HepG2 (cell line): ENCODE results near the gene TMC8. TPM values are rescaled to one million over a fixed set of nuclear protein-coding genes. Genes with fewer than 3 reads are reported as not detected.

Source experiments
- ATAC-seq: fragments of 200-7000 bp; cut with Tn5 transposase; 3 replicates; pipeline ENCODE4 v1.9.1; 2020; ENCODE audit warnings: mild to moderate bottlenecking, moderate library complexity
- BruUV-seq: library from RNA; stranded (reverse); fragments of 400-500 nt; replicated peaks from 2 replicates; lab custom pipeline; 2021; lab: Mats Ljungman, UMichigan
- CTCF ChIA-PET: fragments of 300-600 bp; formaldehyde crosslinking; extraction: SDS; loops from one replicate; lab custom pipeline; 2021; ENCODE audit warnings: low total read pairs, inconsistent platforms, low intra/inter-chr PET ratio; lab: Yijun Ruan, JAX
- POLR2A ChIA-PET: fragments of 350-600 bp; sonication (Branson Sonifier 250); formaldehyde crosslinking; loops from one replicate; lab custom pipeline; 2020; ENCODE audit warnings: antibody characterized with exemption, inconsistent platforms; lab: Yijun Ruan, JAX
- DNase-seq: peaks from one replicate; pipeline ENCODE4 v3.0.0-alpha.2; 2015; ENCODE audit warnings: low spot score
- FAIRE-seq: peaks from 3 replicates; lab custom pipeline; 2011; peaks lifted over from hg19 to GRCh38; lab: Jason Lieb, UNC
- H2AFZ ChIP-seq: one replicate; pipeline ENCODE4 v1.6.1; 2011; ENCODE audit warnings: low read length, inconsistent platforms
- H3K27ac ChIP-seq: fragments of 300-600 bp; 3 replicates; pipeline ENCODE4 v1.8.0; 2011; ENCODE audit warnings: mixed run types, mild to moderate bottlenecking, mixed read lengths, low read length, inconsistent platforms; ENCODE audit not compliant: insufficient read depth; ENCODE audit errors: extremely low read length
- H3K27me3 ChIP-seq, 2 experiments: fragments of 200-600 bp in 1 of 2; 2 replicates in 1 of 2; 3 replicates in 1 of 2; pipeline versions ENCODE4 v1.6.0 to v1.8.0; 2011; ENCODE audit warnings: low read length in 2 of 2, mild to moderate bottlenecking in 2 of 2, moderate library complexity in 2 of 2, inconsistent platforms in 1 of 2; ENCODE audit not compliant: insufficient read depth in 2 of 2, control insufficient read depth in 1 of 2
- H3K36me3 ChIP-seq, 2 experiments: fragments of 200-600 bp in 1 of 2; replicated peaks in 1 of 2; 2 replicates in 1 of 2; 3 replicates in 1 of 2; pipeline versions ENCODE4 v1.5.1 to v1.8.0; 2011; ENCODE audit warnings: low read length in 2 of 2, inconsistent platforms in 1 of 2; ENCODE audit not compliant: insufficient read depth in 2 of 2, control insufficient read depth in 1 of 2
- H3K4me1 ChIP-seq: 2 replicates; pipeline ENCODE4 v1.5.1; 2012; ENCODE audit warnings: low read length, inconsistent platforms; ENCODE audit not compliant: insufficient read depth
- H3K4me2 ChIP-seq: 2 replicates; pipeline ENCODE4 v1.6.0; 2011; ENCODE audit warnings: low read depth, low read length, inconsistent platforms
- H3K4me3 ChIP-seq, 3 experiments: fragments of 200-600 bp in 1 of 3; sonication (generic), shearing (Covaris generic) in 1 of 3; replicated peaks in 1 of 3; 2 replicates each; pipeline ENCODE4 v1.5.1; 2011 to 2016; ENCODE audit warnings: low read length in 3 of 3, inconsistent platforms in 2 of 3, low read depth in 2 of 3, mild to moderate bottlenecking in 2 of 3, control low read depth in 1 of 3, mixed read lengths in 1 of 3; ENCODE audit not compliant: insufficient read depth in 1 of 3
- H3K79me2 ChIP-seq: one replicate; pipeline ENCODE4 v1.6.1; 2011; ENCODE audit warnings: low read length, inconsistent platforms; ENCODE audit not compliant: insufficient read depth
- H3K9ac ChIP-seq: 2 replicates; pipeline ENCODE4 v1.6.0; 2011; ENCODE audit warnings: mild to moderate bottlenecking, low read depth, low read length, inconsistent platforms; ENCODE audit not compliant: insufficient read depth
- H3K9me3 ChIP-seq: 2 replicates; pipeline ENCODE4 v1.5.1; 2012; ENCODE audit warnings: mild to moderate bottlenecking, low read length
- H4K20me1 ChIP-seq: 2 replicates; pipeline ENCODE4 v1.6.0; 2011; ENCODE audit warnings: inconsistent platforms, mild to moderate bottlenecking, low read length, moderate library complexity; ENCODE audit not compliant: insufficient read depth
- AGO1 ChIP-seq: fragments of 200-400 bp; formaldehyde crosslinking; IDR thresholded peaks from 2 replicates; pipeline ENCODE4 v1.6.1; 2017; ENCODE audit warnings: mild to moderate bottlenecking, low read depth, low read length, moderate library complexity; ENCODE audit not compliant: poor library complexity, severe bottlenecking
- GATAD2A ChIP-seq: IDR thresholded peaks from 2 replicates; pipeline ENCODE4 v1.6.1; 2016
- NCOR1 ChIP-seq: fragments of 200-600 bp; sonication (generic); IDR thresholded peaks from 2 replicates; pipeline ENCODE4 v1.7.0; 2017; ENCODE audit warnings: antibody characterized with exemption, low read length, borderline replicate concordance
- TSC22D2 ChIP-seq: sonication (generic); formaldehyde crosslinking; IDR thresholded peaks from 2 replicates; pipeline ENCODE4 v1.5.1; 2020; ENCODE audit warnings: missing genetic modification reagents, mild to moderate bottlenecking, borderline replicate concordance
- ZNF136 ChIP-seq: sonication (generic); formaldehyde crosslinking; IDR thresholded peaks from 2 replicates; pipeline ENCODE4 v1.8.1; 2022; ENCODE audit warnings: low read depth, mild to moderate bottlenecking, moderate library complexity, missing genetic modification reagents
- ZNF33B ChIP-seq: sonication (generic); formaldehyde crosslinking; IDR thresholded peaks from 2 replicates; pipeline ENCODE4 v1.5.1; 2020; ENCODE audit warnings: mild to moderate bottlenecking, missing genetic modification reagents
- WGBS: methylation state at CpG from one replicate; pipeline ENCODE4 v1.1.6; 2017; ENCODE audit warnings: low lambda C conversion rate; 5-methylcytosine and 5-hydroxymethylcytosine counted together
- in situ Hi-C: cut with HindIII; loops from 2 replicates; pipeline ENCODE4 v1.10.0; 2017; ENCODE audit warnings: low pct_unique_long_range_greater_than_20kb; ENCODE audit not compliant: extremely low pct_ligation_motif_present
- intact Hi-C: fragments of 100-400 bp; cut with micrococcal nuclease; formaldehyde crosslinking; loops from one replicate; pipeline ENCODE4 v1.10.0; 2022; ENCODE audit not compliant: unreplicated experiment
- polyA plus RNA-seq, 8 experiments: library from polyadenylated mRNA; depleted of rRNA in 3 of 8; stranded (reverse) in 7 of 8; unstranded in 1 of 8; fragments of >200 nt; fragmentation: Illumina TruSeq in 4 of 8; extraction: Trizol in 4 of 8; gene quantifications; 2 replicates each; pipeline versions ENCODE4 v1.2.1 to v1.2.3, GENCODE V29; 2011 to 2016; ENCODE audit warnings: low read depth in 4 of 8, missing spikeins in 1 of 8, mixed read lengths in 1 of 8; ENCODE audit not compliant: insufficient read depth in 1 of 8
- total RNA-seq, 5 experiments: library from RNA; depleted of rRNA; stranded (reverse); fragments of >200 nt; fragmentation: Illumina TruSeq; extraction: Trizol; gene quantifications; 2 replicates each; pipeline ENCODE4 v1.2.3, GENCODE V29; 2016; ENCODE audit warnings: low read depth in 1 of 5
- TF ChIP-seq, protein P1 (sequence below): sonication (generic); formaldehyde crosslinking; IDR thresholded peaks from 2 replicates; pipeline ENCODE4 v1.4.0; 2020; ENCODE audit warnings: missing genetic modification reagents
- TF ChIP-seq, protein P2 (sequence below): sonication (generic); formaldehyde crosslinking; conservative IDR thresholded peaks from 2 replicates; pipeline ENCODE4 v1.8.0; 2022; ENCODE audit warnings: mild to moderate bottlenecking, moderate library complexity, missing genetic modification reagents
- TF ChIP-seq, protein P3 (sequence below): sonication (generic); formaldehyde crosslinking; IDR thresholded peaks from 2 replicates; pipeline ENCODE4 v1.5.1; 2020; ENCODE audit warnings: mild to moderate bottlenecking, moderate library complexity, missing genetic modification reagents
- TF ChIP-seq, protein P4 (sequence below): sonication (generic); formaldehyde crosslinking; IDR thresholded peaks from 2 replicates; pipeline ENCODE4 v1.8.0; 2022; ENCODE audit warnings: mild to moderate bottlenecking, missing genetic modification reagents, moderate library complexity

TMC8 gene
- total and polyA plus RNA-seq, 2 of the 13 experiments (the other 11 are each of a cell fraction or from before 2014, with no cell fraction given): 0.53 to 7.8 TPM

DNA sequence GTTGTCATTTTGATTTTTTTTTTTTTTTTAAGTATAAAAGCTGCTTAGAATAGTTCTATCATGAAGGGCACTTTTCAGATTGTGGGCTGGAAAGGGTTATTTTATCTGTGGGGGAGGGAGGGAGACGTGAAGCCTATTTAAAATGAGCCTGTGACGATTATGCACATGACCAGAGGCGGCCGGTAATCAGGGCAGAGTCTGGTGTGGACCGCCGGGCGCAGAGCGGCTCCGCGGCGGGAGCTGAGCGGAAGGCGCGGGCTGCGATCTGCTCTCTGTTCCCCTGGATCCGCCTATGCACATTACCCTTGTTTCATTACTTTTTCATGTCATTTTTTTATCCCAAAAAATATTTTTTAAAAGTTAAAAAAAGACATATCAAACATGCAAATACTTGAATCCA, 25.5 kb upstream of the TMC8 start:
- ChIA-PET POLR2A (interaction anchor here (1.0 kb wide), 1 partner anchor 82 kb away, joined by 4 read pairs; the partner anchor contains the start of genes AFMID and TK1), CTCF (no interaction called here)
- no peak for TF ChIP-seq TSC22D2 (CRISPR knock-in tag)
- TF ChIP-seq, protein P1, sequence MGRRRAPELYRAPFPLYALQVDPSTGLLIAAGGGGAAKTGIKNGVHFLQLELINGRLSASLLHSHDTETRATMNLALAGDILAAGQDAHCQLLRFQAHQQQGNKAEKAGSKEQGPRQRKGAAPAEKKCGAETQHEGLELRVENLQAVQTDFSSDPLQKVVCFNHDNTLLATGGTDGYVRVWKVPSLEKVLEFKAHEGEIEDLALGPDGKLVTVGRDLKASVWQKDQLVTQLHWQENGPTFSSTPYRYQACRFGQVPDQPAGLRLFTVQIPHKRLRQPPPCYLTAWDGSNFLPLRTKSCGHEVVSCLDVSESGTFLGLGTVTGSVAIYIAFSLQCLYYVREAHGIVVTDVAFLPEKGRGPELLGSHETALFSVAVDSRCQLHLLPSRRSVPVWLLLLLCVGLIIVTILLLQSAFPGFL (CRISPR knock-in tag): no peak
- TF ChIP-seq AGO1: peak; percentile 27
- no peaks in the 10 kb centered on the region for H4K20me1 ChIP-seq
- no TSS peak for BruUV-seq
- H3K27me3 ChIP-seq: no peaks in the 10 kb centered on the region
- H2AFZ ChIP-seq: no peak overlapping the region
- H3K4me3 ChIP-seq: no peak overlapping the region; a peak in 1 of 6 replicates
- WGBS: 95% methylated on average over 16 of the region's 16 CpGs
- H3K79me2 ChIP-seq: no peaks in the 10 kb centered on the region
- ATAC-seq (no peak), FAIRE-seq (no peak), DNase-seq (no peak)
- intact Hi-C loops (no loop called here), in situ Hi-C loops (no loop called here)
- H3K27ac ChIP-seq: peak overlapping the region; percentile 52
- H3K36me3 ChIP-seq: peaks cover 5 to 24% of the 10 kb centered on the region in 2 experiments; a peak in 4 of 5 replicates
- H3K9ac ChIP-seq: no peak overlapping the region
- H3K4me1 ChIP-seq: peaks cover 39% of the 10 kb centered on the region
- H3K4me2 ChIP-seq: peak overlapping the region; percentile 58; the same call in 1 of the 2 replicates
- peaks cover 7% of the 10 kb centered on the region; the same call in 1 of the 2 replicates for H3K9me3 ChIP-seq

DNA sequence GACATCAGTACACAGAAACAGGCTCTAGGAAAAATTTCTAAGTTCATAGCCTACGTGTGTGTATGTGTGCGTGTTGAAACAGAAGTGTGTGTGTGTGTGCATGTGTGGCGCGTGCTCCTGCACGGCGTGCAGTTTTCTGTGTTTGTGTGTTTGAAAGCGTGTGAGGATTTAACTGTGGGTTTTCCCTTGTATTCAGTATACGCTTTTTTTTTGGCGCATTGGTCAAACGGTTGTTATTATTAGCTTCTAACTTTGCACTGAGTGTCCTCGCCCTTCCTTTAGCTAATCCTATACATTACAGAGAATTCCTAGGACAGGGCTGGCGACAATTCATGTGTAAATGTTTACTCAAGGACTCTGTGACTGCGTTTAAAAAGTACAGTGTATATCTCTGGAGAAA, 25.0 kb upstream of the TMC8 start:
- peak; percentile 83 for ATAC-seq
- no TSS peak for BruUV-seq
- CTCF ChIA-PET: no interaction called here
- TF ChIP-seq, protein P2, sequence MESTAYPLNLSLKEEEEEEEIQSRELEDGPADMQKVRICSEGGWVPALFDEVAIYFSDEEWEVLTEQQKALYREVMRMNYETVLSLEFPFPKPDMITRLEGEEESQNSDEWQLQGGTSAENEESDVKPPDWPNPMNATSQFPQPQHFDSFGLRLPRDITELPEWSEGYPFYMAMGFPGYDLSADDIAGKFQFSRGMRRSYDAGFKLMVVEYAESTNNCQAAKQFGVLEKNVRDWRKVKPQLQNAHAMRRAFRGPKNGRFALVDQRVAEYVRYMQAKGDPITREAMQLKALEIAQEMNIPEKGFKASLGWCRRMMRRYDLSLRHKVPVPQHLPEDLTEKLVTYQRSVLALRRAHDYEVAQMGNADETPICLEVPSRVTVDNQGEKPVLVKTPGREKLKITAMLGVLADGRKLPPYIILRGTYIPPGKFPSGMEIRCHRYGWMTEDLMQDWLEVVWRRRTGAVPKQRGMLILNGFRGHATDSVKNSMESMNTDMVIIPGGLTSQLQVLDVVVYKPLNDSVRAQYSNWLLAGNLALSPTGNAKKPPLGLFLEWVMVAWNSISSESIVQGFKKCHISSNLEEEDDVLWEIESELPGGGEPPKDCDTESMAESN: 0 out of 2 replicates have a peak, but pooled peaks have one; percentile 30
- TF ChIP-seq ZNF136 (CRISPR knock-in tag): no peak
- no peak for TF ChIP-seq ZNF33B (CRISPR knock-in tag)
- TF ChIP-seq NCOR1: peak; percentile 27; the same call in 1 of the 2 replicates
- TF ChIP-seq, protein P3, sequence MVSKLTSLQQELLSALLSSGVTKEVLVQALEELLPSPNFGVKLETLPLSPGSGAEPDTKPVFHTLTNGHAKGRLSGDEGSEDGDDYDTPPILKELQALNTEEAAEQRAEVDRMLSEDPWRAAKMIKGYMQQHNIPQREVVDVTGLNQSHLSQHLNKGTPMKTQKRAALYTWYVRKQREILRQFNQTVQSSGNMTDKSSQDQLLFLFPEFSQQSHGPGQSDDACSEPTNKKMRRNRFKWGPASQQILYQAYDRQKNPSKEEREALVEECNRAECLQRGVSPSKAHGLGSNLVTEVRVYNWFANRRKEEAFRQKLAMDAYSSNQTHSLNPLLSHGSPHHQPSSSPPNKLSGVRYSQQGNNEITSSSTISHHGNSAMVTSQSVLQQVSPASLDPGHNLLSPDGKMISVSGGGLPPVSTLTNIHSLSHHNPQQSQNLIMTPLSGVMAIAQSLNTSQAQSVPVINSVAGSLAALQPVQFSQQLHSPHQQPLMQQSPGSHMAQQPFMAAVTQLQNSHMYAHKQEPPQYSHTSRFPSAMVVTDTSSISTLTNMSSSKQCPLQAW: 0 out of 2 replicates have a peak, but pooled peaks have one; percentile 21
- TF ChIP-seq, protein P4, sequence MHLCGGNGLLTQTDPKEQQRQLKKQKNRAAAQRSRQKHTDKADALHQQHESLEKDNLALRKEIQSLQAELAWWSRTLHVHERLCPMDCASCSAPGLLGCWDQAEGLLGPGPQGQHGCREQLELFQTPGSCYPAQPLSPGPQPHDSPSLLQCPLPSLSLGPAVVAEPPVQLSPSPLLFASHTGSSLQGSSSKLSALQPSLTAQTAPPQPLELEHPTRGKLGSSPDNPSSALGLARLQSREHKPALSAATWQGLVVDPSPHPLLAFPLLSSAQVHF (CRISPR knock-in tag): no peak
- TF ChIP-seq GATAD2A (CRISPR knock-in tag): peak; percentile 45; the same call in 1 of the 2 replicates

More for the DNA sequence above, 25.0 kb upstream of the TMC8 start:
- Histone ChIP-seq H3K36me3 (peaks cover 3 to 23% of the 10 kb centered on the region in 2 experiments; a peak in 4 of 5 replicates), H3K4me2 (peak overlapping the region; percentile 58), H2AFZ (no peak overlapping the region), H3K4me3 (peak overlapping the region in 1 of 3 experiments; percentile 34; a peak in 1 of 6 replicates), H3K9ac (no peak overlapping the region), H3K4me1 (peaks cover 39% of the 10 kb centered on the region), H3K79me2 (no peaks in the 10 kb centered on the region), H4K20me1 (no peaks in the 10 kb centered on the region), H3K9me3 (peaks cover 7% of the 10 kb centered on the region; the same call in 1 of the 2 replicates), H3K27ac (peak overlapping the region; percentile 52), H3K27me3 (no peaks in the 10 kb centered on the region)
- FAIRE-seq (peak; percentile 81), DNase-seq (peak; percentile 79)
- intact Hi-C loops: no loop called here
- 26% methylated on average over 13 of the region's 13 CpGs for WGBS
- POLR2A ChIA-PET: interaction anchor here (0.8 to 1.0 kb wide), 3 partner anchors 21 to 81 kb away, joined by 3 to 4 read pairs (median 3); partner anchors contain the start of genes AFMID and TK1
- in situ Hi-C loops: no loop called here
